Endodermal cell (in vitro differentiated cells): ENCODE measurements around the gene GRM7. TPM values are rescaled to one million over a fixed set of nuclear protein-coding genes. Genes with fewer than 3 reads are reported as not detected.

Experiments used
- DNase-seq: peaks from one replicate; pipeline ENCODE4 v3.0.0-alpha.2; 2017
- H3K27ac ChIP-seq: 2 replicates; pipeline ENCODE4 v1.5.1; 2013; ENCODE audit warnings: mild to moderate bottlenecking, low read depth, low read length, moderate library complexity
- H3K27me3 ChIP-seq: 2 replicates; pipeline ENCODE4 v1.6.1; 2013; ENCODE audit warnings: mild to moderate bottlenecking, low read length, moderate library complexity; ENCODE audit not compliant: insufficient read depth, control insufficient read depth, poor library complexity, severe bottlenecking
- H3K36me3 ChIP-seq: 2 replicates; pipeline ENCODE4 v1.7.0; 2013; ENCODE audit warnings: mild to moderate bottlenecking, low read length, moderate library complexity; ENCODE audit not compliant: control insufficient read depth, insufficient read depth
- H3K4me1 ChIP-seq: one replicate; pipeline ENCODE4 v1.7.0; 2013; ENCODE audit warnings: low read length; ENCODE audit not compliant: control insufficient read depth, insufficient read depth
- H3K4me3 ChIP-seq: 2 replicates; pipeline ENCODE4 v1.5.1; 2013; ENCODE audit warnings: mild to moderate bottlenecking, low read length, moderate library complexity
- H3K9ac ChIP-seq: 2 replicates; pipeline ENCODE4 v1.6.1; 2013; ENCODE audit warnings: mild to moderate bottlenecking, low read length, moderate library complexity; ENCODE audit not compliant: poor library complexity, severe bottlenecking; ENCODE audit errors: extremely low read depth
- H3K9me3 ChIP-seq: 2 replicates; pipeline ENCODE4 v1.6.1; 2013; ENCODE audit warnings: mild to moderate bottlenecking, low read length, moderate library complexity; ENCODE audit not compliant: control insufficient read depth
- H3K27ac Mint-ChIP-seq: 2 replicates; pipeline ENCODE4 v1.8.0; 2020; ENCODE audit warnings: mixed read lengths
- H3K27me3 Mint-ChIP-seq: 2 replicates; pipeline ENCODE4 v1.8.0; 2021; ENCODE audit warnings: mild to moderate bottlenecking, mixed read lengths; ENCODE audit not compliant: insufficient read depth
- H3K36me3 Mint-ChIP-seq: 2 replicates; pipeline ENCODE4 v1.8.0; 2020; ENCODE audit warnings: low read depth, mixed read lengths
- H3K4me1 Mint-ChIP-seq: 2 replicates; pipeline ENCODE4 v1.8.0; 2020; ENCODE audit warnings: mixed read lengths
- H3K4me3 Mint-ChIP-seq: 2 replicates; pipeline ENCODE4 v1.8.0; 2020; ENCODE audit warnings: mild to moderate bottlenecking, moderate library complexity, mixed read lengths
- H3K9me3 Mint-ChIP-seq: 2 replicates; pipeline ENCODE4 v1.8.0; 2020; ENCODE audit warnings: mild to moderate bottlenecking, mixed read lengths
- WGBS, 2 experiments: methylation state at CpG; one replicate each; pipeline versions ENCODE4 v1.1.5 to v1.1.7; 2013; ENCODE audit warnings: missing lambda C conversion rate in 2 of 2, mixed read lengths in 1 of 2; ENCODE audit not compliant: insufficient coverage in 1 of 2, insufficient read length in 1 of 2; 5-methylcytosine and 5-hydroxymethylcytosine counted together
- total RNA-seq, 2 donors: library from RNA; stranded (reverse); fragmentation: NEBNext Ultra II Directional in 1 of 2; extraction: Animal tissue kit (Norgen Biotek cat#: 25700) in 1 of 2; gene quantifications; 2 replicates in 1 of 2; 3 replicates in 1 of 2; pipeline ENCODE4 v1.2.1, GENCODE V29; 2021
- TF ChIP-seq, protein P1 (sequence below): fragments of 200-600 bp; sonication (generic); conservative IDR thresholded peaks from 2 replicates; pipeline ENCODE4 v1.5.0; 2021; ENCODE audit warnings: antibody characterized with exemption, mild to moderate bottlenecking

Gene GRM7
- total RNA-seq, 2 donors from 2014 or later: 0.11 to 0.73 TPM

GRCh38 chr3:6827453-6827852 is 33.5 kb upstream of the GRM7 start:
- H3K9me3 Mint-ChIP-seq: no peaks in the 10 kb centered on the region
- no peaks in the 10 kb centered on the region for H3K27me3 Mint-ChIP-seq
- no peak overlapping the region for H3K27ac Mint-ChIP-seq
- no peak overlapping the region for H3K9ac ChIP-seq
- no peak overlapping the region for H3K27ac ChIP-seq
- no peaks in the 10 kb centered on the region for H3K36me3 ChIP-seq
- H3K4me1 Mint-ChIP-seq: no peaks in the 10 kb centered on the region
- no peaks in the 10 kb centered on the region for H3K27me3 ChIP-seq
- no peaks in the 10 kb centered on the region for H3K9me3 ChIP-seq
- H3K4me3 ChIP-seq: no peak overlapping the region
- H3K4me1 ChIP-seq: no peaks in the 10 kb centered on the region
- no peak for DNase-seq
- H3K4me3 Mint-ChIP-seq: no peak overlapping the region
- TF ChIP-seq, protein P1, sequence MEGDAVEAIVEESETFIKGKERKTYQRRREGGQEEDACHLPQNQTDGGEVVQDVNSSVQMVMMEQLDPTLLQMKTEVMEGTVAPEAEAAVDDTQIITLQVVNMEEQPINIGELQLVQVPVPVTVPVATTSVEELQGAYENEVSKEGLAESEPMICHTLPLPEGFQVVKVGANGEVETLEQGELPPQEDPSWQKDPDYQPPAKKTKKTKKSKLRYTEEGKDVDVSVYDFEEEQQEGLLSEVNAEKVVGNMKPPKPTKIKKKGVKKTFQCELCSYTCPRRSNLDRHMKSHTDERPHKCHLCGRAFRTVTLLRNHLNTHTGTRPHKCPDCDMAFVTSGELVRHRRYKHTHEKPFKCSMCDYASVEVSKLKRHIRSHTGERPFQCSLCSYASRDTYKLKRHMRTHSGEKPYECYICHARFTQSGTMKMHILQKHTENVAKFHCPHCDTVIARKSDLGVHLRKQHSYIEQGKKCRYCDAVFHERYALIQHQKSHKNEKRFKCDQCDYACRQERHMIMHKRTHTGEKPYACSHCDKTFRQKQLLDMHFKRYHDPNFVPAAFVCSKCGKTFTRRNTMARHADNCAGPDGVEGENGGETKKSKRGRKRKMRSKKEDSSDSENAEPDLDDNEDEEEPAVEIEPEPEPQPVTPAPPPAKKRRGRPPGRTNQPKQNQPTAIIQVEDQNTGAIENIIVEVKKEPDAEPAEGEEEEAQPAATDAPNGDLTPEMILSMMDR: no peak
- WGBS, 2 experiments: 87 to 90% methylated on average over 4 to 6 of the region's 6 CpGs
- no peaks in the 10 kb centered on the region for H3K36me3 Mint-ChIP-seq

DNA sequence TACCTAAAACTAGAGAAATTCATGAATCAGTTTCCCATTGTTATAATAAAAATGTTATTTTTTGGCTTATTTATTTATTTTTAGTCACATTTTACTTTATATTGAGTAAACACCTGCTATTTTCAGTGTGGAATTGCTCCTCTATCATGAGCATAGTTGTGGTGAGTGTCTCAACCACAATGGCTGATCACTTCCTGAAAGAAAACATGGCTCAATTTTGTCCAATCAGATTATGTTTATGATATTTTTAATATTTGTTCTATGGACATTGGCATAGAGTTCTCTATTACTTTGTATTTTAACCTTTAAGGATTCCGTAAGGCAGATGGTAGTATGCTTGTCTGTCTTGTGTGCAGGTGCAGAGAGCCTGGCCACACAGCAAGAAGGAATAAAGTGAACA is 16.2 kb upstream of the GRM7 start:
- H3K9me3 Mint-ChIP-seq: no peaks in the 10 kb centered on the region
- no peaks in the 10 kb centered on the region for H3K4me1 ChIP-seq
- WGBS, 2 experiments: 93% methylated on average over 1 of the region's 1 CpG; no CpG with 5 or more reads in 1 of the 2 experiments
- no peak overlapping the region for H3K27ac ChIP-seq
- H3K36me3 Mint-ChIP-seq: no peaks in the 10 kb centered on the region
- no peaks in the 10 kb centered on the region for H3K36me3 ChIP-seq
- no peak for DNase-seq
- H3K4me1 Mint-ChIP-seq: no peaks in the 10 kb centered on the region
- H3K4me3 Mint-ChIP-seq: no peak overlapping the region
- H3K27me3 ChIP-seq: no peaks in the 10 kb centered on the region
- no peak overlapping the region for H3K9ac ChIP-seq
- H3K27ac Mint-ChIP-seq: no peak overlapping the region
- H3K9me3 ChIP-seq: no peaks in the 10 kb centered on the region
- TF ChIP-seq, protein P1: no peak
- no peak overlapping the region for H3K4me3 ChIP-seq
- no peaks in the 10 kb centered on the region for H3K27me3 Mint-ChIP-seq

GRCh38 chr3:6854184-6854583 is 6.7 kb upstream of the GRM7 start:
- Histone ChIP-seq H3K36me3 (no peaks in the 10 kb centered on the region), H3K4me1 (no peaks in the 10 kb centered on the region), H3K9ac (no peak overlapping the region), H3K9me3 (no peaks in the 10 kb centered on the region), H3K27me3 (peaks cover 50% of the 10 kb centered on the region), H3K4me3 (no peak overlapping the region), H3K27ac (no peak overlapping the region)
- H3K4me1 Mint-ChIP-seq: no peaks in the 10 kb centered on the region
- peaks cover 43% of the 10 kb centered on the region for H3K27me3 Mint-ChIP-seq
- no peak for DNase-seq
- H3K36me3 Mint-ChIP-seq: no peaks in the 10 kb centered on the region
- no peak overlapping the region for H3K27ac Mint-ChIP-seq
- H3K4me3 Mint-ChIP-seq: no peak overlapping the region
- 82 to 83% methylated on average over 2 of the region's 2 CpGs for WGBS, 2 experiments
- TF ChIP-seq, protein P1: no peak
- H3K9me3 Mint-ChIP-seq: no peaks in the 10 kb centered on the region
